GM12873 (cell line): ENCODE measurements around the gene AMY2A.
"Not testable (repeated sequence)": the region's sequence is repeated elsewhere in the genome, so short reads cannot be mapped to it uniquely, and the experiment has no call there.

Source experiments
- CTCF ChIP-seq: IDR thresholded peaks from 2 replicates; pipeline ENCODE4 v1.5.1; 2012; ENCODE audit warnings: low read depth, mild to moderate bottlenecking, moderate library complexity, low read length, control low read depth; ENCODE audit not compliant: insufficient read depth; ENCODE audit errors: missing control alignments

AMY2A gene

GRCh38 chr1:103616994-103617477, at the start of gene AMY2A:
Gene AMY2A, plus strand, starts transcription at chr1:103617427. Its CDS starts 14 bp downstream, at chr1:103617441.
- TF ChIP-seq CTCF = not testable (repeated sequence)

- no peak for TF ChIP-seq CTCF
Measured at GRCh38 chr1:103569493-103569892, 47.7 kb upstream of the AMY2A start.

- TF ChIP-seq CTCF = not testable (repeated sequence)
Measured at GRCh38 chr1:103571289-103571688, 45.9 kb upstream of the AMY2A start, which contains the start of gene AMY2B. Gene AMY2B, plus strand, starts transcription at chr1:103571589. Its CDS starts 14 bp downstream, at chr1:103571603.

GRCh38 chr1:103576065-103576464, 41.2 kb upstream of the AMY2A start:
- TF ChIP-seq CTCF = no peak

GRCh38 chr1:103582464-103582863, 34.8 kb upstream of the AMY2A start:
- no peak for TF ChIP-seq CTCF

GRCh38 chr1:103583887-103584286, 33.3 kb upstream of the AMY2A start:
- TF ChIP-seq CTCF = no peak

- TF ChIP-seq CTCF = no peak
Measured at GRCh38 chr1:103584537-103584936, 32.7 kb upstream of the AMY2A start.
